Suprapubic skin (tissue), 4 donors: ENCODE data around the gene PACS2.

Source experiments
- CTCF ChIP-seq, 2 donors: fragments of 200-600 bp in 1 of 2; fragments of 450-650 bp in 1 of 2; sonication (generic) in 1 of 2; IDR thresholded peaks; one replicate each; pipeline ENCODE4 v1.5.1; 2016 to 2019; ENCODE audit warnings: antibody characterized with exemption in 2 of 2, mild to moderate bottlenecking in 1 of 2, moderate library complexity in 1 of 2
- EP300 ChIP-seq: sonication (generic); formaldehyde crosslinking; IDR thresholded peaks from one replicate; pipeline ENCODE4 v1.6.1; 2017; ENCODE audit warnings: antibody characterized with exemption
- POLR2A ChIP-seq, 2 donors: fragments of 450-650 bp; IDR thresholded peaks; one replicate each; pipeline ENCODE4 v1.6.1; 2017; ENCODE audit warnings: antibody characterized with exemption in 2 of 2, mild to moderate bottlenecking in 2 of 2, moderate library complexity in 2 of 2
- POLR2AphosphoS5 ChIP-seq, 3 donors: sonication (generic); formaldehyde crosslinking; IDR thresholded peaks; one replicate each; pipeline ENCODE4 v1.6.1; 2017; ENCODE audit warnings: antibody characterized with exemption in 3 of 3

GRCh38 chr14:105356927-105357326 lies 42.4 kb downstream of the PACS2 start:
- TF ChIP-seq CTCF (IDR thresholded peaks at IDR 0.05) (no peak), POLR2A (IDR thresholded peaks at IDR 0.05) (no peak), EP300 (no peak), POLR2AphosphoS5 (IDR thresholded peaks at IDR 0.05) (no peak)
